Neural progenitor cell (in vitro differentiated cells): ENCODE results near the gene RER1.

Experiments
- EZH2 ChIP-seq: fragments of 200-600 bp; sonication (generic); IDR thresholded peaks from 2 replicates; pipeline ENCODE4 v1.6.1; 2017; ENCODE audit warnings: antibody characterized with exemption, mild to moderate bottlenecking, moderate library complexity
- TF ChIP-seq, protein P1 (sequence below): fragments of 200-600 bp; sonication (generic); IDR thresholded peaks from 2 replicates; pipeline ENCODE4 v1.5.1; 2017; ENCODE audit warnings: antibody characterized with exemption, mild to moderate bottlenecking

DNA sequence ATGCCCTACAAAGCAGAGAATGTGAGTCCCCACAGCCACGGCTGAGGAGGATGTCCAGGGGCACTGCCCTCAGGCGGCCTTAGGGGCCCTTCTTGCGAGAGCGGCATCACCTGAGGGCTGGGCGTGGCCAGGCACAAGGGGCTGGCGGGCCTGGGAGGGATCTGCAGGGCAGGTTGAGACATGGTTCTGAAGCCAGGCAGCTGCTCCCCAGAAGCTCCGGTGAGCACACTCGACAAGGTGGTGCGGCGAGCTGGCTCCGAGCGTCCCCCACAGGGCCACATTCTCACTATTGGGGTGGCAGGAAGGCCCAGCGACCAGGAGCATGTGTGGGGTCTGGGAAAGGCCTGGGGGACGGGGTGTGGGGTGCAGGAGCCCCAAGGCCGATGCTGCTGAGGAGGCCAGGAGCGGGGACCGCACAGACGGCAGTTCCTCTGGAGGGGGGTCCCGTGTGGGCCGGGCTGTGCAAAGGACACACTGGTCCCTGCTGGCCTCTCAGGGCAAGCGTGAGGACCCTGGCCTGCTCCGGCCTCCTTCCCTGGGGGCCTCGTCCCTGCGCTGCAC, 47.4 kb upstream of the RER1 start:
- no peak for TF ChIP-seq EZH2
- TF ChIP-seq, protein P1, sequence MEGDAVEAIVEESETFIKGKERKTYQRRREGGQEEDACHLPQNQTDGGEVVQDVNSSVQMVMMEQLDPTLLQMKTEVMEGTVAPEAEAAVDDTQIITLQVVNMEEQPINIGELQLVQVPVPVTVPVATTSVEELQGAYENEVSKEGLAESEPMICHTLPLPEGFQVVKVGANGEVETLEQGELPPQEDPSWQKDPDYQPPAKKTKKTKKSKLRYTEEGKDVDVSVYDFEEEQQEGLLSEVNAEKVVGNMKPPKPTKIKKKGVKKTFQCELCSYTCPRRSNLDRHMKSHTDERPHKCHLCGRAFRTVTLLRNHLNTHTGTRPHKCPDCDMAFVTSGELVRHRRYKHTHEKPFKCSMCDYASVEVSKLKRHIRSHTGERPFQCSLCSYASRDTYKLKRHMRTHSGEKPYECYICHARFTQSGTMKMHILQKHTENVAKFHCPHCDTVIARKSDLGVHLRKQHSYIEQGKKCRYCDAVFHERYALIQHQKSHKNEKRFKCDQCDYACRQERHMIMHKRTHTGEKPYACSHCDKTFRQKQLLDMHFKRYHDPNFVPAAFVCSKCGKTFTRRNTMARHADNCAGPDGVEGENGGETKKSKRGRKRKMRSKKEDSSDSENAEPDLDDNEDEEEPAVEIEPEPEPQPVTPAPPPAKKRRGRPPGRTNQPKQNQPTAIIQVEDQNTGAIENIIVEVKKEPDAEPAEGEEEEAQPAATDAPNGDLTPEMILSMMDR: no peak
